Neuronal stem cell (in vitro differentiated cells): ENCODE data around the gene MPIG6B.
"Not testable (repeated sequence)": the region's sequence is repeated elsewhere in the genome, so short reads cannot be mapped to it uniquely, and the experiment has no call there.

Experiments
- DNase-seq: peaks from one replicate; pipeline ENCODE4 v3.0.0-alpha.2; 2013; ENCODE audit warnings: low spot score
- H2AFZ ChIP-seq: one replicate; pipeline ENCODE4 v1.6.1; 2013; ENCODE audit warnings: mild to moderate bottlenecking, low read length, inconsistent platforms
- H2AK5ac ChIP-seq: 2 replicates; pipeline ENCODE4 v1.6.1; 2013; ENCODE audit warnings: low read depth, mild to moderate bottlenecking, inconsistent platforms, low read length, moderate library complexity, mixed read lengths
- H2BK120ac ChIP-seq: 2 replicates; pipeline ENCODE4 v1.6.1; 2013; ENCODE audit warnings: low read depth, mild to moderate bottlenecking, inconsistent platforms, low read length, moderate library complexity, mixed read lengths
- H2BK12ac ChIP-seq: one replicate; pipeline ENCODE4 v1.6.1; 2013; ENCODE audit warnings: low read length, inconsistent platforms
- H2BK15ac ChIP-seq: 2 replicates; pipeline ENCODE4 v1.6.1; 2013; ENCODE audit warnings: mild to moderate bottlenecking, low read length, inconsistent platforms, mixed read lengths
- H2BK5ac ChIP-seq: one replicate; pipeline ENCODE4 v1.6.1; 2013; ENCODE audit warnings: inconsistent platforms, mild to moderate bottlenecking, low read length, moderate library complexity
- H3K14ac ChIP-seq: one replicate; pipeline ENCODE4 v1.6.1; 2013; ENCODE audit warnings: low read length, inconsistent platforms
- H3K18ac ChIP-seq: 2 replicates; pipeline ENCODE4 v1.6.1; 2013; ENCODE audit warnings: low read length, inconsistent platforms
- H3K23ac ChIP-seq: 2 replicates; pipeline ENCODE4 v1.6.1; 2013; ENCODE audit warnings: low read depth, mild to moderate bottlenecking, mixed read lengths, low read length, inconsistent platforms; ENCODE audit not compliant: poor library complexity
- H3K27ac ChIP-seq: replicated peaks from 3 replicates; pipeline ENCODE4 v1.5.1; 2013; ENCODE audit warnings: low read length, inconsistent platforms
- H3K27me3 ChIP-seq, 3 experiments: 2 replicates each; pipeline ENCODE4 v1.6.1; 2013; ENCODE audit warnings: low read length in 3 of 3, mild to moderate bottlenecking in 2 of 3, inconsistent platforms in 1 of 3, low read depth in 1 of 3, mixed read lengths in 1 of 3, moderate library complexity in 1 of 3; ENCODE audit not compliant: control insufficient read depth in 3 of 3, insufficient read depth in 3 of 3
- H3K36me3 ChIP-seq, 2 donors: replicated peaks in 1 of 2; 2 replicates each; pipeline ENCODE4 v1.6.1; 2013; ENCODE audit warnings: low read length in 2 of 2; ENCODE audit not compliant: control insufficient read depth in 2 of 2, insufficient read depth in 2 of 2
- H3K4ac ChIP-seq: 2 replicates; pipeline ENCODE4 v1.6.1; 2013; ENCODE audit warnings: inconsistent platforms, mild to moderate bottlenecking, low read length, moderate library complexity
- H3K4me1 ChIP-seq, 2 donors: 1 replicate in 1 of 2; 2 replicates in 1 of 2; pipeline ENCODE4 v1.6.1; 2013; ENCODE audit warnings: low read length in 2 of 2, low read depth in 1 of 2; ENCODE audit not compliant: control insufficient read depth in 2 of 2, insufficient read depth in 1 of 2
- H3K4me2 ChIP-seq: one replicate; pipeline ENCODE4 v1.6.1; 2013; ENCODE audit warnings: mild to moderate bottlenecking, low read length, inconsistent platforms; ENCODE audit not compliant: insufficient read depth, poor library complexity, severe bottlenecking
- H3K4me3 ChIP-seq, 2 donors: 2 replicates each; pipeline ENCODE4 v1.5.1; 2013; ENCODE audit warnings: low read length in 2 of 2, mild to moderate bottlenecking in 2 of 2, inconsistent platforms in 1 of 2, moderate library complexity in 1 of 2
- H3K79me1 ChIP-seq: one replicate; pipeline ENCODE4 v1.6.1; 2013; ENCODE audit warnings: low read depth, mild to moderate bottlenecking, inconsistent platforms, low read length, moderate library complexity
- H3K9ac ChIP-seq: one replicate; pipeline ENCODE4 v1.6.1; 2013; ENCODE audit warnings: mild to moderate bottlenecking, low read depth, low read length, inconsistent platforms; ENCODE audit not compliant: poor library complexity
- H3K9me3 ChIP-seq, 2 donors: replicated peaks in 1 of 2; 2 replicates each; pipeline versions ENCODE3 to v1.6.1; 2013; ENCODE audit warnings: low read length in 2 of 2, mild to moderate bottlenecking in 2 of 2, inconsistent platforms in 1 of 2, low read depth in 1 of 2, mixed read lengths in 1 of 2, moderate library complexity in 1 of 2; ENCODE audit not compliant: control insufficient read depth in 2 of 2, insufficient read depth in 1 of 2
- H4K8ac ChIP-seq: one replicate; pipeline ENCODE4 v1.6.1; 2013; ENCODE audit warnings: low read depth, mild to moderate bottlenecking, inconsistent platforms, low read length, moderate library complexity
- H4K91ac ChIP-seq: one replicate; pipeline ENCODE4 v1.6.1; 2013; ENCODE audit warnings: low read length, low read depth, mild to moderate bottlenecking, inconsistent platforms; ENCODE audit not compliant: poor library complexity
- WGBS, 2 donors: extraction: QIAGEN DNeasy Blood & Tissue Kit; methylation state at CpG; one replicate each; pipeline ENCODE4 v1.1.7; 2013; ENCODE audit warnings: missing lambda C conversion rate in 2 of 2, mixed read lengths in 1 of 2; ENCODE audit not compliant: insufficient read length in 2 of 2, insufficient replicate concordance in 1 of 2; ENCODE audit errors: extremely low coverage in 2 of 2; 5-methylcytosine and 5-hydroxymethylcytosine counted together

The MPIG6B gene

GRCh38 chr6:31709157-31709556, 14.0 kb upstream of the MPIG6B start:
- not testable (repeated sequence) for H3K4me3 ChIP-seq, H4K91ac ChIP-seq, H3K4me2 ChIP-seq, H3K23ac ChIP-seq, H3K9ac ChIP-seq, H2BK12ac ChIP-seq, H2BK15ac ChIP-seq, H2BK5ac ChIP-seq, H3K27me3 ChIP-seq, H3K79me1 ChIP-seq, DNase-seq, H3K27ac ChIP-seq, H3K18ac ChIP-seq, H2AFZ ChIP-seq, H2BK120ac ChIP-seq, H3K9me3 ChIP-seq, H3K14ac ChIP-seq, H4K8ac ChIP-seq, H3K36me3 ChIP-seq, H3K4ac ChIP-seq, H2AK5ac ChIP-seq
- no CpG with 5 or more reads among the region's 11 CpGs for WGBS, 2 donors
- peaks cover 10 to 12% of the 10 kb centered on the region in 2 donors for H3K4me1 ChIP-seq

GRCh38 chr6:31710523-31711219, 12.5 kb upstream of the MPIG6B start:
- no peak overlapping the region for H3K4me2 ChIP-seq
- DNase-seq = no peak
- peak overlapping the region; percentile 39 for H4K91ac ChIP-seq
- H3K18ac ChIP-seq = no peak overlapping the region
- peak overlapping the region; percentile 38 for H3K23ac ChIP-seq
- H2AK5ac ChIP-seq = peak overlapping the region; percentile 89
- no peak overlapping the region for H2BK15ac ChIP-seq
- no peaks in the 10 kb centered on the region for H3K79me1 ChIP-seq
- no peaks in the 10 kb centered on the region for H3K36me3 ChIP-seq
- no peak overlapping the region for H3K4me3 ChIP-seq
- peaks cover 13 to 17% of the 10 kb centered on the region in 2 donors for H3K4me1 ChIP-seq
- no peak overlapping the region for H2BK120ac ChIP-seq
- H2AFZ ChIP-seq = no peak overlapping the region
- H4K8ac ChIP-seq = no peak overlapping the region
- peak overlapping the region; percentile 10 for H3K4ac ChIP-seq
- no peak overlapping the region for H3K14ac ChIP-seq
- peak overlapping the region; percentile 59 for H2BK5ac ChIP-seq
- H3K27me3 ChIP-seq = peaks cover 0 to 4% (median 0%) of the 10 kb centered on the region in 3 experiments
- no peaks in the 10 kb centered on the region for H3K9me3 ChIP-seq
- WGBS, 2 donors = no CpG with 5 or more reads among the region's 5 CpGs
- no peak overlapping the region for H3K9ac ChIP-seq
- H3K27ac ChIP-seq = no peak overlapping the region
- H2BK12ac ChIP-seq = no peak overlapping the region

GRCh38 chr6:31711233-31711632, 11.9 kb upstream of the MPIG6B start:
- H3K9me3 ChIP-seq = no peaks in the 10 kb centered on the region
- H3K23ac ChIP-seq = no peak overlapping the region
- peaks cover 0 to 4% (median 0%) of the 10 kb centered on the region in 3 experiments for H3K27me3 ChIP-seq
- H2AK5ac ChIP-seq = peak overlapping the region; percentile 89
- H3K18ac ChIP-seq = peak overlapping the region; percentile 60
- no peak for DNase-seq
- H3K36me3 ChIP-seq = no peaks in the 10 kb centered on the region
- peak overlapping the region; percentile 59 for H2BK5ac ChIP-seq
- no peak overlapping the region for H3K4me3 ChIP-seq
- no peak overlapping the region for H2AFZ ChIP-seq
- H3K79me1 ChIP-seq = no peaks in the 10 kb centered on the region
- peak overlapping the region; percentile 39 for H4K91ac ChIP-seq
- H3K9ac ChIP-seq = no peak overlapping the region
- H2BK120ac ChIP-seq = no peak overlapping the region
- H3K4me2 ChIP-seq = no peak overlapping the region
- no peak overlapping the region for H4K8ac ChIP-seq
- no peak overlapping the region for H3K27ac ChIP-seq
- peak overlapping the region; percentile 35 for H2BK15ac ChIP-seq
- H3K4ac ChIP-seq = no peak overlapping the region
- H2BK12ac ChIP-seq = no peak overlapping the region
- H3K14ac ChIP-seq = no peak overlapping the region
- peaks cover 13 to 17% of the 10 kb centered on the region in 2 donors for H3K4me1 ChIP-seq
- WGBS, 2 donors = no CpG with 5 or more reads among the region's 8 CpGs

GRCh38 chr6:31712296-31712695, 10.9 kb upstream of the MPIG6B start:
- H4K91ac ChIP-seq = peak overlapping the region; percentile 75
- peak overlapping the region; percentile 96 for H2BK12ac ChIP-seq
- H3K9me3 ChIP-seq = no peaks in the 10 kb centered on the region
- no peaks in the 10 kb centered on the region for H3K36me3 ChIP-seq
- peak overlapping the region; percentile 20 for H2BK120ac ChIP-seq
- peak overlapping the region; percentile 99 for H2AK5ac ChIP-seq
- peak overlapping the region; percentile 87 for H2BK15ac ChIP-seq
- peak overlapping the region; percentile 75 for H3K18ac ChIP-seq
- H3K4me2 ChIP-seq = no peak overlapping the region
- H3K4me1 ChIP-seq = peaks cover 13 to 17% of the 10 kb centered on the region in 2 donors
- H3K4ac ChIP-seq = peak overlapping the region; percentile 78
- peak overlapping the region; percentile 77 for H3K23ac ChIP-seq
- no peak overlapping the region for H3K9ac ChIP-seq
- H3K79me1 ChIP-seq = no peaks in the 10 kb centered on the region
- no peak for DNase-seq
- no peak overlapping the region for H3K14ac ChIP-seq
- no CpG with 5 or more reads among the region's 8 CpGs for WGBS, 2 donors
- no peak overlapping the region for H2BK5ac ChIP-seq
- no peak overlapping the region for H3K27ac ChIP-seq
- H2AFZ ChIP-seq = no peak overlapping the region
- no peak overlapping the region for H3K4me3 ChIP-seq
- H4K8ac ChIP-seq = peak overlapping the region; percentile 49
- peaks cover 0 to 5% (median 0%) of the 10 kb centered on the region in 3 experiments for H3K27me3 ChIP-seq
